KMS-11 (cell line): ENCODE data around the gene ANKLE2.
"Not testable (repeated sequence)": the region's sequence is repeated elsewhere in the genome, so short reads cannot be mapped to it uniquely, and the experiment has no call there.

Experiments used
- H2AFZ ChIP-seq: fragments of 200-600 bp; sonication (generic); 2 replicates; pipeline ENCODE4 v1.6.1; 2016; ENCODE audit warnings: antibody characterized with exemption, mixed run types, low read depth
- H3K27ac ChIP-seq: fragments of 200-600 bp; sonication (generic); 2 replicates; pipeline ENCODE4 v1.6.1; 2016; ENCODE audit warnings: mild to moderate bottlenecking, mixed run types
- H3K27me3 ChIP-seq: fragments of 200-600 bp; sonication (generic); 2 replicates; pipeline ENCODE4 v1.6.1; 2017; ENCODE audit warnings: mild to moderate bottlenecking, low read depth, mixed run types, moderate library complexity; ENCODE audit not compliant: insufficient read depth
- H3K36me3 ChIP-seq: fragments of 200-600 bp; sonication (generic); 2 replicates; pipeline ENCODE4 v1.6.1; 2017; ENCODE audit warnings: mild to moderate bottlenecking, mixed run types; ENCODE audit not compliant: insufficient read depth
- H3K4me1 ChIP-seq: fragments of 200-600 bp; sonication (generic); 2 replicates; pipeline ENCODE4 v1.6.1; 2016; ENCODE audit warnings: mild to moderate bottlenecking, low read depth, mixed run types; ENCODE audit not compliant: poor library complexity, severe bottlenecking
- H3K4me2 ChIP-seq: fragments of 200-600 bp; sonication (generic); 2 replicates; pipeline ENCODE4 v1.7.0; 2016; ENCODE audit warnings: mild to moderate bottlenecking, mixed run types
- H3K4me3 ChIP-seq: fragments of 200-600 bp; sonication (generic); IDR thresholded peaks from 2 replicates; pipeline ENCODE4 v1.6.1; 2017; ENCODE audit warnings: low read depth, low read length, mixed read lengths; ENCODE audit not compliant: insufficient read depth
- H3K79me2 ChIP-seq: fragments of 200-600 bp; sonication (generic); 2 replicates; pipeline ENCODE4 v1.6.1; 2016; ENCODE audit warnings: low read depth, mixed run types; ENCODE audit not compliant: insufficient read depth
- H3K9ac ChIP-seq: fragments of 200-600 bp; sonication (generic); 2 replicates; pipeline ENCODE4 v1.6.1; 2016; ENCODE audit warnings: mild to moderate bottlenecking, mixed run types
- H4K20me1 ChIP-seq: fragments of 200-600 bp; sonication (generic); 2 replicates; pipeline ENCODE4 v1.6.1; 2016; ENCODE audit warnings: mild to moderate bottlenecking, mixed run types; ENCODE audit not compliant: insufficient read depth
- TF ChIP-seq, protein P1 (sequence below): fragments of 200-600 bp; sonication (generic); conservative IDR thresholded peaks from 2 replicates; pipeline ENCODE4 v1.6.1; 2017; ENCODE audit warnings: low read depth, mild to moderate bottlenecking, antibody characterized with exemption, low read length, moderate library complexity, mixed read lengths

ANKLE2 gene

DNA sequence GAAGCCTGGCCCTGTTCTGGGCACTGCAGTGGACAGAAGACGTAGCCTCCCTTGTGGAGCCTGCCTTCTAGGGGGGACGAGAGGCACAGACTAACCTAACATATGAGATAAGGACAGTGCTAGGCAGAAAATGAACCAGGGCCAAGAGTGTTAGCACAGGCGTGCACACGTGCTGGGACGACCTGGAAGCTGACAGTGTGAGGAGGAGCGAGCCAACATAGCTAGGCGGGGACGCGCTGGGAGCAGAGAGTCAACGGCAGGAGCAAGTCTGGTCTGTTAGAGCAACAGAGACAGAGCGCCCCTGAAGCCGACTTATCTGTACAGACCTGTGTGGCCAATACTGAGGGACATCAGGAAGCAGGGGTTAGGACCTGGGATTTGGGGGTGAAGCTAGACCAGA is 66.2 kb downstream of the ANKLE2 start:
- TF ChIP-seq, protein P1, sequence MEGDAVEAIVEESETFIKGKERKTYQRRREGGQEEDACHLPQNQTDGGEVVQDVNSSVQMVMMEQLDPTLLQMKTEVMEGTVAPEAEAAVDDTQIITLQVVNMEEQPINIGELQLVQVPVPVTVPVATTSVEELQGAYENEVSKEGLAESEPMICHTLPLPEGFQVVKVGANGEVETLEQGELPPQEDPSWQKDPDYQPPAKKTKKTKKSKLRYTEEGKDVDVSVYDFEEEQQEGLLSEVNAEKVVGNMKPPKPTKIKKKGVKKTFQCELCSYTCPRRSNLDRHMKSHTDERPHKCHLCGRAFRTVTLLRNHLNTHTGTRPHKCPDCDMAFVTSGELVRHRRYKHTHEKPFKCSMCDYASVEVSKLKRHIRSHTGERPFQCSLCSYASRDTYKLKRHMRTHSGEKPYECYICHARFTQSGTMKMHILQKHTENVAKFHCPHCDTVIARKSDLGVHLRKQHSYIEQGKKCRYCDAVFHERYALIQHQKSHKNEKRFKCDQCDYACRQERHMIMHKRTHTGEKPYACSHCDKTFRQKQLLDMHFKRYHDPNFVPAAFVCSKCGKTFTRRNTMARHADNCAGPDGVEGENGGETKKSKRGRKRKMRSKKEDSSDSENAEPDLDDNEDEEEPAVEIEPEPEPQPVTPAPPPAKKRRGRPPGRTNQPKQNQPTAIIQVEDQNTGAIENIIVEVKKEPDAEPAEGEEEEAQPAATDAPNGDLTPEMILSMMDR, result no peak
- H3K9ac ChIP-seq, result no peak overlapping the region
- no peak overlapping the region for H2AFZ ChIP-seq
- no peaks in the 10 kb centered on the region for H4K20me1 ChIP-seq
- no peak overlapping the region for H3K4me3 ChIP-seq
- H3K4me1 ChIP-seq, result no peaks in the 10 kb centered on the region
- no peaks in the 10 kb centered on the region for H3K27me3 ChIP-seq
- no peaks in the 10 kb centered on the region for H3K79me2 ChIP-seq
- no peaks in the 10 kb centered on the region for H3K36me3 ChIP-seq
- no peak overlapping the region for H3K27ac ChIP-seq
- no peak overlapping the region for H3K4me2 ChIP-seq

- H2AFZ ChIP-seq, H3K36me3 ChIP-seq: not testable (repeated sequence)
Observed at GRCh38 chr12:132694888-132695287, 66.7 kb downstream of the ANKLE2 start.

DNA sequence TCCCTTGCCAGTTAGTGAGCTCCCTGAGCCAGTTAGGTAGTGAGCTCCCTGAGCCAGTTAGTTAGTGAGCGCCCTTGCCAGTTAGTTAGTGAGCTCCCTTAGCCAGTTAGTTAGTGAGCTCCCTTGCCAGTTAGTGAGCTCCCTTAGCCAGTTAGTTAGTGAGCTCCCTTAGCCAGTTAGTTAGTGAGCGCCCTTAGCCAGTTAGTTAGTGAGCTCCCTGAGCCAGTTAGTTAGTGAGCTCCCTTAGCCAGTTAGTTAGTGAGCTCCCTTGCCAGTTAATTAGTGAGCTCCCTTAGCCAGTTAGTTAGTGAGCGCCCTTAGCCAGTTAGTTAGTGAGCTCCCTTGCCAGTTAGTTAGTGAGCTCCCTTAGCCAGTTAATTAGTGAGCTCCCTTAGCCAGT is 69.6 kb downstream of the ANKLE2 start:
- not testable (repeated sequence) for H3K27ac ChIP-seq, H3K4me2 ChIP-seq, H3K4me1 ChIP-seq, H3K36me3 ChIP-seq, H2AFZ ChIP-seq, H3K27me3 ChIP-seq, H3K79me2 ChIP-seq, H3K4me3 ChIP-seq, H4K20me1 ChIP-seq, H3K9ac ChIP-seq

More at GRCh38 chr12:132694888-132695287, 66.7 kb downstream of the ANKLE2 start:
- not testable (repeated sequence) for H3K27me3 ChIP-seq, H3K4me1 ChIP-seq, H3K79me2 ChIP-seq, H3K9ac ChIP-seq, H3K27ac ChIP-seq, H3K4me3 ChIP-seq, H4K20me1 ChIP-seq, H3K4me2 ChIP-seq

GRCh38 chr12:132690112-132690511 is 71.5 kb downstream of the ANKLE2 start:
- Histone ChIP-seq H3K27me3 (no peaks in the 10 kb centered on the region), H3K9ac (no peak overlapping the region), H3K4me2 (no peak overlapping the region), H3K27ac (no peak overlapping the region), H2AFZ (no peak overlapping the region), H4K20me1 (no peaks in the 10 kb centered on the region), H3K36me3 (no peaks in the 10 kb centered on the region), H3K79me2 (peaks cover 13% of the 10 kb centered on the region), H3K4me3 (no peak overlapping the region), H3K4me1 (no peaks in the 10 kb centered on the region)
- TF ChIP-seq, protein P1, result no peak

GRCh38 chr12:132689227-132689626 is 72.4 kb downstream of the ANKLE2 start:
- H3K79me2 ChIP-seq, result peaks cover 15% of the 10 kb centered on the region
- no peak overlapping the region for H3K9ac ChIP-seq
- no peak overlapping the region for H3K4me2 ChIP-seq
- H3K4me1 ChIP-seq, result no peaks in the 10 kb centered on the region
- no peaks in the 10 kb centered on the region for H4K20me1 ChIP-seq
- H3K27ac ChIP-seq, result no peak overlapping the region
- H3K36me3 ChIP-seq, result no peaks in the 10 kb centered on the region
- no peaks in the 10 kb centered on the region for H3K27me3 ChIP-seq
- TF ChIP-seq, protein P1, result no peak
- no peak overlapping the region for H2AFZ ChIP-seq
- H3K4me3 ChIP-seq, result no peak overlapping the region
